Activated T-helper 17 cell treated with anti-CD3 and anti-CD28 coated beads, Interleukin-2, amount 50 U/mL, for 72 hours (primary cell): Measurements from ENCODE around the gene CXCR3. TPM values are rescaled to one million over a fixed set of nuclear protein-coding genes. Genes with fewer than 3 reads are reported as not detected.
A peak's percentile ranks its signal among the peaks of the same experiment; 100 is the strongest.
"Not testable (repeated sequence)": the region's sequence is repeated elsewhere in the genome, so short reads cannot be mapped to it uniquely, and the experiment has no call there.

Experiments
- ATAC-seq: fragments of 150-1000 bp; cut with Tn5 transposase; replicated peaks from 2 replicates; pipeline ENCODE4 v1.10.0; 2021; ENCODE audit warnings: mild to moderate bottlenecking, moderate library complexity
- H3K27ac Mint-ChIP-seq: one replicate; pipeline ENCODE4 v1.8.0; 2022; ENCODE audit warnings: mixed read lengths
- H3K27me3 Mint-ChIP-seq: one replicate; pipeline ENCODE4 v1.8.0; 2022; ENCODE audit warnings: mixed read lengths
- H3K36me3 Mint-ChIP-seq: one replicate; pipeline ENCODE4 v1.8.0; 2022; ENCODE audit warnings: low read depth, mild to moderate bottlenecking, mixed read lengths
- H3K4me1 Mint-ChIP-seq: one replicate; pipeline ENCODE4 v1.8.0; 2022; ENCODE audit warnings: mixed read lengths
- H3K4me3 Mint-ChIP-seq: one replicate; pipeline ENCODE4 v1.8.0; 2022; ENCODE audit warnings: mild to moderate bottlenecking, mixed read lengths
- H3K9me3 Mint-ChIP-seq: one replicate; pipeline ENCODE4 v1.8.0; 2022; ENCODE audit warnings: mixed read lengths
- total RNA-seq, 2 donors: library from RNA; stranded (reverse); gene quantifications; one replicate each; pipeline ENCODE4 v1.2.3, GENCODE V29; 2022

Gene CXCR3
- total RNA-seq, 2 donors from 2014 or later: 4.5 to 9.9 TPM

- H3K9me3 Mint-ChIP-seq: no peaks in the 10 kb centered on the region
- no peak overlapping the region for H3K27ac Mint-ChIP-seq
- H3K4me3 Mint-ChIP-seq: no peak overlapping the region
- H3K27me3 Mint-ChIP-seq: no peaks in the 10 kb centered on the region
- H3K36me3 Mint-ChIP-seq: no peaks in the 10 kb centered on the region
- no peak for ATAC-seq
- peaks cover 9% of the 10 kb centered on the region for H3K4me1 Mint-ChIP-seq
Observed at GRCh38 chrX:71653344-71653743, 35.0 kb upstream of the CXCR3 start.

DNA sequence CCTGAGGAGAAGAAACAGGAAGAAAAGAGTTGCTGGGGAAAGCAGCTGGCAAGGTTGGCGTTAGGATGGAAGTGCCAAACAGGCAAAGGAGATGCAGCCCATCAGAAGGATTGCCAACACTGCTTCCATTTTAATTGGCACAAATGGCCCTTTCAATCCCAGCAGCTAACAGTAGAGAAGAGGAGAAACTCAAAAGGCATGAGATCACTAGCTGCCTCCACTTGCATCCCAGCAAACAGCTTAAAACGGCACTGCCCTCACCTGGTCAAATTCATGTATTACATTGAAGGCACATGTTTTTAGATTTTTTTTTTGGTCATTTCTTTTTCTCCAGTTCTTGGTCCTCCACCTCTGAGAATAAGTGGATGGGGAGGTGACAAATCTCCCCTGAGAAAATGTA is 34.1 kb upstream of the CXCR3 start:
- Mint-ChIP-seq H3K9me3 (no peaks in the 10 kb centered on the region), H3K4me1 (peaks cover 9% of the 10 kb centered on the region), H3K27ac (no peak overlapping the region), H3K4me3 (no peak overlapping the region), H3K36me3 (no peaks in the 10 kb centered on the region), H3K27me3 (no peaks in the 10 kb centered on the region)
- peak; percentile 58 for ATAC-seq

- Mint-ChIP-seq H3K27me3 (no peaks in the 10 kb centered on the region), H3K27ac (no peak overlapping the region), H3K9me3 (no peaks in the 10 kb centered on the region), H3K4me3 (no peak overlapping the region), H3K36me3 (no peaks in the 10 kb centered on the region), H3K4me1 (no peaks in the 10 kb centered on the region)
- ATAC-seq: peak; percentile 82
Observed at GRCh38 chrX:71650333-71650969, 32.1 kb upstream of the CXCR3 start.

DNA sequence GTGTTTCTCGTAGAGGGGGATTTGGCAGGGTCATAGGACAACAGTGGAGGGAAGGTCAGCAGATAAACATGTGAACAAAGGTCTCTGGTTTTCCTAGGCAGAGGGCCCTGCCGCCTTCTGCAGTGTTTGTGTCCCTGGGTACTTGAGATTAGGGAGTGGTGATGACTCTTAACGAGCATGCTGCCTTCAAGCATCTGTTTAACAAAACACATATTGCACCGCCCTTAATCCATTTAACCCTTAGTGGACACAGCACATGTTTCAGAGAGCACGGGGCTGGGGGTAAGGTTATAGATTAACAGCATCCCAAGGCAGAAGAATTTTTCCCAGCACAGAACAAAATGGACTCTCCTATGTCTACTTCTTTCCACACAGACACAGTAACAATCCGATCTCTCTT is 26.1 kb upstream of the CXCR3 start:
- H3K9me3 Mint-ChIP-seq, H3K4me1 Mint-ChIP-seq, H3K27ac Mint-ChIP-seq, H3K27me3 Mint-ChIP-seq, H3K36me3 Mint-ChIP-seq, H3K4me3 Mint-ChIP-seq, ATAC-seq: not testable (repeated sequence)

- H3K27ac Mint-ChIP-seq: no peak overlapping the region
- H3K9me3 Mint-ChIP-seq: no peaks in the 10 kb centered on the region
- H3K4me1 Mint-ChIP-seq: peaks cover 9% of the 10 kb centered on the region
- H3K4me3 Mint-ChIP-seq: no peak overlapping the region
- no peak for ATAC-seq
- no peaks in the 10 kb centered on the region for H3K36me3 Mint-ChIP-seq
- no peaks in the 10 kb centered on the region for H3K27me3 Mint-ChIP-seq
Observed at GRCh38 chrX:71640002-71640401, 21.7 kb upstream of the CXCR3 start.

DNA sequence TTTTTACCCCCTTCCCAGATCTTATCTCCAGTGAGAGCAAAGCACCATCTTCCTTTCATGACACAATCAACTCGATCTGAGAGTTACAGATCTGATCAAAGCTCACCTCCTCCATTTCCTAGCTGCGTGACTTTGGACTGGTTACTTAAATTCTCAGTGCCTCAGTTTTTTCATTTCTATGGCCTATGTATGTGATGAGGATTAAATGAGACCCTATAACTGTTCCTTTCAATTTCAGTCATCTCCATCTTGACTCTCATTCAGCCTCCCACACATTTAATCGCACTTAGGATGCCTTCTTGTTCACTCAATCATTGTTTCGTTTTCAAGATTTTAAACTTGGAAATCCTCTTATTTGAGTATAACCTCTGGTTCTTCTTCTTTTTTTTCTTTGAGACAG is 20.1 kb upstream of the CXCR3 start:
- Mint-ChIP-seq H3K27ac (no peak overlapping the region), H3K27me3 (no peaks in the 10 kb centered on the region), H3K4me3 (no peak overlapping the region), H3K9me3 (no peaks in the 10 kb centered on the region), H3K36me3 (no peaks in the 10 kb centered on the region), H3K4me1 (peaks cover 9% of the 10 kb centered on the region)
- peak; percentile 58 for ATAC-seq

- H3K27me3 Mint-ChIP-seq: no peaks in the 10 kb centered on the region
- H3K4me1 Mint-ChIP-seq: peaks cover 9% of the 10 kb centered on the region
- H3K27ac Mint-ChIP-seq: no peak overlapping the region
- peak; percentile 75 for ATAC-seq
- no peaks in the 10 kb centered on the region for H3K9me3 Mint-ChIP-seq
- H3K36me3 Mint-ChIP-seq: no peaks in the 10 kb centered on the region
- no peak overlapping the region for H3K4me3 Mint-ChIP-seq
Observed at GRCh38 chrX:71637848-71638247, 19.5 kb upstream of the CXCR3 start.

GRCh38 chrX:71637253-71637618 is 18.9 kb upstream of the CXCR3 start:
- Mint-ChIP-seq H3K4me1 (peaks cover 9% of the 10 kb centered on the region), H3K27me3 (no peaks in the 10 kb centered on the region), H3K36me3 (no peaks in the 10 kb centered on the region), H3K9me3 (no peaks in the 10 kb centered on the region), H3K4me3 (no peak overlapping the region), H3K27ac (no peak overlapping the region)
- peak; percentile 69 for ATAC-seq

GRCh38 chrX:71636438-71637252 is 18.3 kb upstream of the CXCR3 start:
- no peaks in the 10 kb centered on the region for H3K27me3 Mint-ChIP-seq
- no peaks in the 10 kb centered on the region for H3K36me3 Mint-ChIP-seq
- H3K4me3 Mint-ChIP-seq: no peak overlapping the region
- no peak overlapping the region for H3K27ac Mint-ChIP-seq
- peaks cover 9% of the 10 kb centered on the region for H3K4me1 Mint-ChIP-seq
- ATAC-seq: peak; percentile 58
- H3K9me3 Mint-ChIP-seq: no peaks in the 10 kb centered on the region

DNA sequence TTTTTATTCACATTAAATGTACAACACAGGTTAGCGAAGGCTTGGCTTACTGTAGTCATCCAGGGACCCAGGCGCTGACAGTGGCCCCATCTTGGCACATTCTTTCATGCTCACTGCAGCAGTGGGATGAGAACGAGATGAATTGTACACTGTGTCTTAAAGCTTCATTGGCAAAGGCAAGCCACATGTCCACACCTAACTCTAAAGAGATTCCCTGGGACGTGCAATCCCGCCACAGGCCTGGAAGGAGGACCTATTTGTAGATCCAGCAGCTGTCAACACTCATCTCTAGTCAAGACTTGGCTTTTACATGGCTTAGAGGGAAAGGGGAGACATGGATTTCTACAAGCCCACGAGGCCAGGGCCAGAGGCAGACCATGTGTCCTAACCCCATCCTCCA is 16.1 kb upstream of the CXCR3 start:
- H3K36me3 Mint-ChIP-seq: no peaks in the 10 kb centered on the region
- no peaks in the 10 kb centered on the region for H3K27me3 Mint-ChIP-seq
- H3K9me3 Mint-ChIP-seq: no peaks in the 10 kb centered on the region
- no peak overlapping the region for H3K4me3 Mint-ChIP-seq
- no peak overlapping the region for H3K27ac Mint-ChIP-seq
- ATAC-seq: no peak
- peaks cover 9% of the 10 kb centered on the region for H3K4me1 Mint-ChIP-seq

- Mint-ChIP-seq H3K4me3 (no peak overlapping the region), H3K27ac (no peak overlapping the region), H3K4me1 (peaks cover 9% of the 10 kb centered on the region), H3K36me3 (no peaks in the 10 kb centered on the region), H3K9me3 (no peaks in the 10 kb centered on the region), H3K27me3 (no peaks in the 10 kb centered on the region)
- no peak for ATAC-seq
Observed at GRCh38 chrX:71632923-71633657, 14.8 kb upstream of the CXCR3 start.

- Mint-ChIP-seq H3K4me1 (no peaks in the 10 kb centered on the region), H3K9me3 (no peaks in the 10 kb centered on the region), H3K27ac (no peak overlapping the region), H3K4me3 (no peak overlapping the region), H3K36me3 (no peaks in the 10 kb centered on the region), H3K27me3 (no peaks in the 10 kb centered on the region)
- ATAC-seq: no peak
Observed at GRCh38 chrX:71629467-71629866, 11.2 kb upstream of the CXCR3 start.

GRCh38 chrX:71627588-71628404 is 9.5 kb upstream of the CXCR3 start:
- no peaks in the 10 kb centered on the region for H3K27me3 Mint-ChIP-seq
- H3K9me3 Mint-ChIP-seq: no peaks in the 10 kb centered on the region
- H3K27ac Mint-ChIP-seq: no peak overlapping the region
- no peak for ATAC-seq
- peaks cover 7% of the 10 kb centered on the region for H3K4me1 Mint-ChIP-seq
- no peaks in the 10 kb centered on the region for H3K36me3 Mint-ChIP-seq
- H3K4me3 Mint-ChIP-seq: no peak overlapping the region

DNA sequence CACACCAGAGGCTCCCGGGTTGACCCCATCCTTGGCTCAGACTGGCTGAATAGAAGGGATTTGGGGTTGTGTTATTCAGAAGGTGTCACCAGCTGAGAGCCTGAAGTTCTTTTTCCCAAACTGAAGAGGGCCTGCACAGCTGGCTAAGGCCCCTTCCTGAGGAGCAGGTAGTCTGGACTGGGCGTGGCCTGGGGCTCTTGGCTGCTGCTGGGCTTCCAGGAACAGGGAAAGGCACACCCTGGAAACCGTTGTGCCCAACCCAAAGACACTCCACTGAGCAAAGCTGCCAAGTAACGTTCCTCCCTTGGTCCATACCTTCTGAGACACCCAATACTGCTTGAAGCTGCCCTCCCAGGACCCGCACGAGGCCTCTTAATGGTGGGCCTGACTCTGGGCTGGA is 8.3 kb upstream of the CXCR3 start:
- peaks cover 7% of the 10 kb centered on the region for H3K4me1 Mint-ChIP-seq
- no peaks in the 10 kb centered on the region for H3K36me3 Mint-ChIP-seq
- H3K9me3 Mint-ChIP-seq: no peaks in the 10 kb centered on the region
- H3K4me3 Mint-ChIP-seq: no peak overlapping the region
- no peaks in the 10 kb centered on the region for H3K27me3 Mint-ChIP-seq
- no peak overlapping the region for H3K27ac Mint-ChIP-seq
- ATAC-seq: no peak
